BJ (cell line): Measurements from ENCODE around the gene HELQ. TPM values are rescaled to one million over a fixed set of nuclear protein-coding genes. Genes with fewer than 3 reads are reported as not detected.
"Not testable (repeated sequence)": the region's sequence is repeated elsewhere in the genome, so short reads cannot be mapped to it uniquely, and the experiment has no call there.

Experiments
- CTCF ChIA-PET: fragments of 350-600 bp; formaldehyde crosslinking; extraction: SDS; loops from one replicate; lab custom pipeline; 2021; ENCODE audit warnings: antibody characterized with exemption, inconsistent platforms; lab: Yijun Ruan, JAX
- POLR2A ChIA-PET: fragments of 300-600 bp; sonication (Branson Sonifier 250); formaldehyde crosslinking; extraction: SDS; loops from one replicate; lab custom pipeline; 2021; ENCODE audit warnings: antibody characterized with exemption; lab: Charles Lee
- DNase-seq: peaks from one replicate; pipeline ENCODE4 v3.0.0-alpha.2; 2011; ENCODE audit warnings: low read depth
- H3K27me3 ChIP-seq: 2 replicates; pipeline ENCODE4 v1.6.0; 2011; ENCODE audit warnings: low read length; ENCODE audit not compliant: control insufficient read depth, insufficient read depth
- H3K36me3 ChIP-seq: 2 replicates; pipeline ENCODE4 v1.5.1; 2011; ENCODE audit warnings: low read length; ENCODE audit not compliant: control insufficient read depth, insufficient read depth
- H3K4me3 ChIP-seq: 2 replicates; pipeline ENCODE4 v1.5.1; 2011; ENCODE audit warnings: low read depth, mild to moderate bottlenecking, control low read depth, low read length
- polyA plus RNA-seq: library from polyadenylated mRNA; depleted of rRNA; stranded (reverse); fragments of >200 nt; gene quantifications from 2 replicates; pipeline ENCODE4 v1.2.3, GENCODE V29; 2011
- TF ChIP-seq, protein P1 (sequence below): IDR thresholded peaks from 2 replicates; pipeline ENCODE4 v1.5.1; 2011; ENCODE audit warnings: low read depth, mild to moderate bottlenecking, control low read depth, inconsistent platforms, low read length, moderate library complexity; ENCODE audit not compliant: insufficient read depth

The HELQ gene
- polyA plus RNA-seq, 1 experiment: 9.6 TPM

DNA sequence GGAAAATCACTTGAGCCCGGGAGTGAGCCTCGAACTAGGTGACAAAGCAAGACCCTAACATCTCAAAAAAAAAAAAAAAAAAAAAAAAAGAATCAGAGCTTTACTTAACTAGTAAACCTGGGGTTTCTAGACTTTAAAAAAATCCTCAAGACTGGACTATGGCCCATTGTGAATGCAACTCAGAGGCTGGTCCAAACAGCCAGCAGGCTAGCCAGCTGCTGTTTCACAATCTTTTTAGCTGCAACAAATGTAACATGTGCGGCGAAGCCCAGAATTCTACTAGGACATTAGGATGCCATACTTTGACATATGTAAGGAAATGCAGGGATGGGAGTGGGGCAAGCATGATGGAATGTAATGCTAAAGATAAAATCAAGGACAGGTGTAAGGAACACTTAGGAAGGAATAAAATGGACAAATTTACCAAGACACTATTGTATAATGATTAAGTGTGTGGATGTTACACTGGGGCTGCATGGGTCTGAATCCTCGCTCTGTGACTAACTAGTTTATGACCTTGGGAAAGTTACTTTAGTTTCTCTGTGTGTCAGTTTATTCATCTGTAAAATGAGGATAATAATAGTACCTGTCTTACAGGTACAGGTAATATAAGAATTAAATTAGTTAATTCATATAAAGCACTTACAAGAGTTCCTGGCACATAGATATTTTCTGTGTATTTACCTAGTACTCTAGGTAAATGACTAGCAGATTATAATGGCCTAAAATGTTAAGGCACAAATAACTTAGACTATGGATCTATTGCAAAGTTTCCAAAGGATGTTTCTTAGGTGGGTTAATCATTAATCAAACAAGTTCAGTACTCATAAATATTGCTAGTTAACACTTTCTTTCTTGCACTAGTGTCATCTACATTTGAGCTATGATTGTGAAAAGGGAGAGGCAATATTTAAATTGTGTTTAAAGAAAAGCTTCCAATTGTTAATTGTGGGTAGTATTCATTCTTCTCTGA, 49.5 kb downstream of the HELQ start:
- CTCF ChIA-PET: interaction anchor here (0.6 to 0.7 kb wide), 2 partner anchors 12 to 25 kb away, joined by 3 read pairs; no protein-coding TSS in a partner anchor
- TF ChIP-seq, protein P1, sequence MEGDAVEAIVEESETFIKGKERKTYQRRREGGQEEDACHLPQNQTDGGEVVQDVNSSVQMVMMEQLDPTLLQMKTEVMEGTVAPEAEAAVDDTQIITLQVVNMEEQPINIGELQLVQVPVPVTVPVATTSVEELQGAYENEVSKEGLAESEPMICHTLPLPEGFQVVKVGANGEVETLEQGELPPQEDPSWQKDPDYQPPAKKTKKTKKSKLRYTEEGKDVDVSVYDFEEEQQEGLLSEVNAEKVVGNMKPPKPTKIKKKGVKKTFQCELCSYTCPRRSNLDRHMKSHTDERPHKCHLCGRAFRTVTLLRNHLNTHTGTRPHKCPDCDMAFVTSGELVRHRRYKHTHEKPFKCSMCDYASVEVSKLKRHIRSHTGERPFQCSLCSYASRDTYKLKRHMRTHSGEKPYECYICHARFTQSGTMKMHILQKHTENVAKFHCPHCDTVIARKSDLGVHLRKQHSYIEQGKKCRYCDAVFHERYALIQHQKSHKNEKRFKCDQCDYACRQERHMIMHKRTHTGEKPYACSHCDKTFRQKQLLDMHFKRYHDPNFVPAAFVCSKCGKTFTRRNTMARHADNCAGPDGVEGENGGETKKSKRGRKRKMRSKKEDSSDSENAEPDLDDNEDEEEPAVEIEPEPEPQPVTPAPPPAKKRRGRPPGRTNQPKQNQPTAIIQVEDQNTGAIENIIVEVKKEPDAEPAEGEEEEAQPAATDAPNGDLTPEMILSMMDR: no peak
- DNase-seq: no peak
- no peaks in the 10 kb centered on the region; the same call in 1 of the 2 replicates for H3K36me3 ChIP-seq
- H3K27me3 ChIP-seq: no peaks in the 10 kb centered on the region
- H3K4me3 ChIP-seq: no peak overlapping the region
- POLR2A ChIA-PET: interaction anchor here (0.7 kb wide), 1 partner anchor 40 kb away, joined by 32 read pairs; no protein-coding TSS in a partner anchor

DNA sequence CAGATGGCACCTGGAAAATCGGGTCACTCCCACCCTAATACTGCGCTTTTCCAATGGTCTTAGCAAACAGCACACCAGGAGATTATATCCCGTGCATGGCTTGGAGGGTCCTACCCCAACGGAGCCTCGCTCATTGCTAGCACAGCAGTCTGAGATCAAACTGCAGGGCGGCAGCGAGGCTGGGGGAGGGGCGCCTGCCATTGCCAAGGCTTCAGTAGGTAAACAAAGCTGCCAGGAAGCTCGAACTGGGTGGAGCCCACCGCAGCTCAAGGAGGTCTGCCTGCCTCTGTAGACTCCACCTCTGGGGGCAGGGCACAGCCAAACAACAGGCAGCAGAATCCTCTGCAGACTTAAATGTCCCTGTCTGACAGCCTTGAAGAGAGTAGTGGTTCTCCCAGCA, 57.5 kb downstream of the HELQ start:
- DNase-seq, H3K4me3 ChIP-seq, POLR2A ChIA-PET, H3K27me3 ChIP-seq, CTCF ChIA-PET, H3K36me3 ChIP-seq: not testable (repeated sequence)

DNA sequence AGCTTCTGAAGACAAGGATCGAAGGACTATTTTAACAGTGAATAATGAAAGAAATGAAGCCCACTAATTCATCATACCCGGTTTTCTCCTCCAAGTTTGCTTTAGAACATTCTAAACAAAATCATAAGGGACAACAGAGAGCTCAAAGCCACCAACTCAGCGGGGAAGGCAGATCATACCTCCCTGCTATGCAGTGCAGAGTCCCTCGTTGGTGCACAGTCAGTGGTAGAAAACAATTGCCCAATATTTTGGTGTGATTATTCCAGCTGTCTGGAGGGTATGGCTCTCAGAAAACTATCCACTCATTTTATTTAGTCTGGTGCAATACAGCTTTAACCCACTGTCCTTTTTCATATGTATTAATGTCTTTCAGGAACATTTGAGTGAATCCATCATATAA, 61.7 kb downstream of the HELQ start:
- Histone ChIP-seq H3K36me3 (no peaks in the 10 kb centered on the region), H3K27me3 (peaks cover 2% of the 10 kb centered on the region; the same call in 1 of the 2 replicates), H3K4me3 (no peak overlapping the region)
- CTCF ChIA-PET: interaction anchor here (0.8 kb wide), 1 partner anchor 12 kb away, joined by 3 read pairs; no protein-coding TSS in a partner anchor
- DNase-seq: no peak
- POLR2A ChIA-PET: no interaction called here
- TF ChIP-seq, protein P1: no peak

DNA sequence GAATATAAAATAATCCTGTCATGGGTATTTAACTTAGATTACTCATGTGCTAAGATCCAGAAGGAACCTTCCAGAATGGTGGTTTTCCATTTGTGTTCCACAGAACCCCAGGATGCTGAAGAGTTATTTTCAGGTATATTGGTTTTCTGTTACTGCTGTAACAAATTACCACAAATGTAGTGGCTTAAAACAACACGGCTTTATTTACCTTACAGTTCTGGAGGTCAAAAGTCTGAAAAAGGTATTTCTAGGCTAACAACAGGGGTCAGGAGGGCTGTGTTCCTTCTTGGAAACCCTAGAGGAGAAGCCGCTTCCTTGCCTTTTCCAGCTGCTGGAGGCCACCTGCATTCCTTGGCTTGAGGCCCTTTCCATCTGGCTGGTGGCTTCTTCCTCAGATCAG, 63.1 kb downstream of the HELQ start:
- TF ChIP-seq, protein P1: no peak
- no peak for DNase-seq
- ChIA-PET CTCF (no interaction called here), POLR2A (no interaction called here)
- peaks cover 2% of the 10 kb centered on the region; the same call in 1 of the 2 replicates for H3K27me3 ChIP-seq
- H3K36me3 ChIP-seq: no peaks in the 10 kb centered on the region
- H3K4me3 ChIP-seq: no peak overlapping the region

DNA sequence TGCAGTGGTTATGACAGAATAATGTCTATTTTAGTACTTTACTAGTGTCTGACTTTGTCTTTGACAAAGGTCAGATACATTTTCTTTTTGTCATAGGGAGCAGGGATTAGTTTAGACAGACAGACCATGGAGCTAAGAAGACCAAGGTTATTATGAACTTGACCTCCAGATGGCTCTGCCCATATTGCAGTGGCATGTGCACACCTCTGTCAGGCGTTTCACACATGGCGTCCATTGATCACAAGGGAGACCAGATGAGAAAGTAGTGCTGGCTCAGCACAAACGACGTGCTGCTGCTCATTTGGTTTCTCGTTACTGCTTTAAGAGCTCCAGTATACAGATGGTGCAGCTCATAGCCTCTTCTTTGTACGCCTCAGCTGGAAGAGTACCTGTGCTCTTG, 64.7 kb downstream of the HELQ start:
- no peak for DNase-seq
- no peaks in the 10 kb centered on the region for H3K36me3 ChIP-seq
- TF ChIP-seq, protein P1: no peak
- H3K4me3 ChIP-seq: no peak overlapping the region
- peaks cover 2% of the 10 kb centered on the region; the same call in 1 of the 2 replicates for H3K27me3 ChIP-seq
- POLR2A ChIA-PET: no interaction called here
- CTCF ChIA-PET: no interaction called here
